Activated CD4-positive, alpha-beta T cell treated with anti-CD3 and anti-CD28 coated beads, Interleukin-2, amount 10 ng/mL, durations not matched to agents 7 days and 5 days (primary cell): Measurements from ENCODE around the gene KDM4B. TPM values are rescaled to one million over a fixed set of nuclear protein-coding genes. Genes with fewer than 3 reads are reported as not detected.
"Not testable (repeated sequence)": the region's sequence is repeated elsewhere in the genome, so short reads cannot be mapped to it uniquely, and the experiment has no call there.

Experiments
- CTCF ChIA-PET: fragments of 350-600 bp; sonication (Branson Sonifier 250); formaldehyde crosslinking; loops from one replicate; lab custom pipeline; 2021; ENCODE audit warnings: antibody characterized with exemption; lab: Charles Lee
- POLR2A ChIA-PET: fragments of 350-600 bp; sonication (Branson Sonifier 250); formaldehyde crosslinking; loops from one replicate; lab custom pipeline; 2021; ENCODE audit warnings: antibody characterized with exemption; lab: Charles Lee
- DNase-seq: peaks from one replicate; pipeline ENCODE4 v3.0.0-alpha.2; 2020
- H3K27ac Mint-ChIP-seq: one replicate; pipeline ENCODE4 v1.8.0; 2021; ENCODE audit warnings: mild to moderate bottlenecking, moderate library complexity, mixed read lengths
- H3K27me3 Mint-ChIP-seq: one replicate; pipeline ENCODE4 v1.8.0; 2021; ENCODE audit warnings: mixed read lengths
- H3K36me3 Mint-ChIP-seq: one replicate; pipeline ENCODE4 v1.8.0; 2021; ENCODE audit warnings: low read depth, mixed read lengths
- H3K4me1 Mint-ChIP-seq: one replicate; pipeline ENCODE4 v1.8.0; 2021; ENCODE audit warnings: mixed read lengths
- H3K4me3 Mint-ChIP-seq: one replicate; pipeline ENCODE4 v1.8.0; 2021; ENCODE audit warnings: mild to moderate bottlenecking, moderate library complexity, mixed read lengths
- H3K9me3 Mint-ChIP-seq: one replicate; pipeline ENCODE4 v1.8.0; 2021; ENCODE audit warnings: mixed read lengths
- total RNA-seq, 2 experiments: library from RNA; stranded (reverse); gene quantifications; one replicate each; pipeline ENCODE4 v1.2.3, GENCODE V29; 2021

Gene KDM4B
- total RNA-seq, 2 experiments from 2014 or later, result 37.1 to 40.2 TPM

- POLR2A ChIA-PET, H3K4me3 Mint-ChIP-seq, H3K4me1 Mint-ChIP-seq, DNase-seq, H3K27ac Mint-ChIP-seq, H3K27me3 Mint-ChIP-seq, H3K9me3 Mint-ChIP-seq: not testable (repeated sequence)
- peaks cover 50% of the 10 kb centered on the region for H3K36me3 Mint-ChIP-seq
- CTCF ChIA-PET, result interaction anchor here (0.6 kb wide), 1 partner anchor 472 kb away, joined by 3 read pairs; no protein-coding TSS in a partner anchor
Observed at GRCh38 chr19:4950650-4951049, 18.3 kb upstream of the KDM4B start.

- POLR2A ChIA-PET, result no interaction called here
- DNase-seq, result no peak
- Mint-ChIP-seq H3K36me3 (peaks cover 46% of the 10 kb centered on the region), H3K27me3 (no peaks in the 10 kb centered on the region), H3K4me3 (no peak overlapping the region), H3K9me3 (no peaks in the 10 kb centered on the region), H3K4me1 (no peaks in the 10 kb centered on the region), H3K27ac (no peak overlapping the region)
- CTCF ChIA-PET, result interaction anchor here (0.7 kb wide), 1 partner anchor 13 kb away, joined by 4 read pairs; no protein-coding TSS in a partner anchor
Observed at GRCh38 chr19:4951656-4952055, 17.3 kb upstream of the KDM4B start.

- no peaks in the 10 kb centered on the region for H3K4me1 Mint-ChIP-seq
- no peaks in the 10 kb centered on the region for H3K27me3 Mint-ChIP-seq
- no peak overlapping the region for H3K27ac Mint-ChIP-seq
- no peak overlapping the region for H3K4me3 Mint-ChIP-seq
- H3K36me3 Mint-ChIP-seq, result peaks cover 42% of the 10 kb centered on the region
- no peak for DNase-seq
- CTCF ChIA-PET, result interaction anchor here (0.9 kb wide), 1 partner anchor 13 kb away, joined by 3 read pairs; no protein-coding TSS in a partner anchor
- H3K9me3 Mint-ChIP-seq, result no peaks in the 10 kb centered on the region
- POLR2A ChIA-PET, result no interaction called here
Observed at GRCh38 chr19:4952945-4953344, 16.0 kb upstream of the KDM4B start.

- POLR2A ChIA-PET, DNase-seq, H3K4me3 Mint-ChIP-seq, H3K9me3 Mint-ChIP-seq, CTCF ChIA-PET, H3K27me3 Mint-ChIP-seq, H3K27ac Mint-ChIP-seq, H3K4me1 Mint-ChIP-seq: not testable (repeated sequence)
- H3K36me3 Mint-ChIP-seq, result peaks cover 44% of the 10 kb centered on the region
Observed at GRCh38 chr19:4954320-4955149, 14.4 kb upstream of the KDM4B start.

- no peak overlapping the region for H3K4me3 Mint-ChIP-seq
- ChIA-PET CTCF (interaction anchor here (0.9 kb wide), 1 partner anchor 61 kb away, joined by 4 read pairs; no protein-coding TSS in a partner anchor), POLR2A (no interaction called here)
- no peaks in the 10 kb centered on the region for H3K9me3 Mint-ChIP-seq
- peaks cover 44% of the 10 kb centered on the region for H3K36me3 Mint-ChIP-seq
- DNase-seq, result no peak
- no peaks in the 10 kb centered on the region for H3K27me3 Mint-ChIP-seq
- peak overlapping the region; percentile 72 for H3K27ac Mint-ChIP-seq
- H3K4me1 Mint-ChIP-seq, result no peaks in the 10 kb centered on the region
Observed at GRCh38 chr19:4955274-4955673, 13.6 kb upstream of the KDM4B start.

- H3K4me1 Mint-ChIP-seq, result no peaks in the 10 kb centered on the region
- POLR2A ChIA-PET, result interaction anchor here (0.6 kb wide), 1 partner anchor 341 kb away, joined by 9 read pairs; no protein-coding TSS in a partner anchor
- DNase-seq, result no peak
- no peak overlapping the region for H3K27ac Mint-ChIP-seq
- H3K27me3 Mint-ChIP-seq, result no peaks in the 10 kb centered on the region
- CTCF ChIA-PET, result no interaction called here
- no peaks in the 10 kb centered on the region for H3K9me3 Mint-ChIP-seq
- no peak overlapping the region for H3K4me3 Mint-ChIP-seq
- H3K36me3 Mint-ChIP-seq, result peaks cover 42% of the 10 kb centered on the region
Observed at GRCh38 chr19:4957981-4958380, 10.9 kb upstream of the KDM4B start.

- ChIA-PET POLR2A (no interaction called here), CTCF (interaction anchor here (0.6 to 1.2 kb wide), 2 partner anchors 49 to 50 kb away, joined by 3 to 4 read pairs; no protein-coding TSS in a partner anchor)
- Mint-ChIP-seq H3K4me1 (peaks cover 3% of the 10 kb centered on the region), H3K36me3 (peaks cover 41% of the 10 kb centered on the region), H3K4me3 (no peak overlapping the region), H3K27me3 (no peaks in the 10 kb centered on the region), H3K9me3 (no peaks in the 10 kb centered on the region), H3K27ac (no peak overlapping the region)
- no peak for DNase-seq
Observed at GRCh38 chr19:4962085-4962619, 6.8 kb upstream of the KDM4B start.

- no peak overlapping the region for H3K27ac Mint-ChIP-seq
- peaks cover 34% of the 10 kb centered on the region for H3K36me3 Mint-ChIP-seq
- no peak overlapping the region for H3K4me3 Mint-ChIP-seq
- no peak for DNase-seq
- H3K9me3 Mint-ChIP-seq, result no peaks in the 10 kb centered on the region
- no peaks in the 10 kb centered on the region for H3K27me3 Mint-ChIP-seq
- H3K4me1 Mint-ChIP-seq, result peaks cover 20% of the 10 kb centered on the region
- CTCF ChIA-PET, result no interaction called here
- POLR2A ChIA-PET, result no interaction called here
Observed at GRCh38 chr19:4965061-4965460, 3.9 kb upstream of the KDM4B start.

GRCh38 chr19:4966591-4966990, 2.3 kb upstream of the KDM4B start:
- no peak overlapping the region for H3K4me3 Mint-ChIP-seq
- H3K9me3 Mint-ChIP-seq, result no peaks in the 10 kb centered on the region
- ChIA-PET POLR2A (no interaction called here), CTCF (no interaction called here)
- peaks cover 38% of the 10 kb centered on the region for H3K36me3 Mint-ChIP-seq
- no peak overlapping the region for H3K27ac Mint-ChIP-seq
- no peaks in the 10 kb centered on the region for H3K27me3 Mint-ChIP-seq
- H3K4me1 Mint-ChIP-seq, result peaks cover 35% of the 10 kb centered on the region
- no peak for DNase-seq

- ChIA-PET CTCF (interaction anchor here (0.9 kb wide), 3 partner anchors 8 to 51 kb away, joined by 3 read pairs; no protein-coding TSS in a partner anchor), POLR2A (interaction anchor here (1.3 kb wide), 1 partner anchor 177 kb away, joined by 4 read pairs; the partner anchor contains the start of gene FEM1A)
- no peaks in the 10 kb centered on the region for H3K27me3 Mint-ChIP-seq
- H3K9me3 Mint-ChIP-seq, result no peaks in the 10 kb centered on the region
- peak overlapping the region; percentile 90 for H3K27ac Mint-ChIP-seq
- peaks cover 40% of the 10 kb centered on the region for H3K4me1 Mint-ChIP-seq
- DNase-seq, result no peak
- H3K36me3 Mint-ChIP-seq, result peaks cover 26% of the 10 kb centered on the region
- H3K4me3 Mint-ChIP-seq, result peak overlapping the region; percentile 78
Observed at GRCh38 chr19:4967738-4968461, 1.0 kb upstream of the KDM4B start.

- Mint-ChIP-seq H3K27ac (peak overlapping the region; percentile 89), H3K9me3 (no peaks in the 10 kb centered on the region), H3K27me3 (no peaks in the 10 kb centered on the region), H3K4me3 (peak overlapping the region; percentile 94), H3K36me3 (peaks cover 19% of the 10 kb centered on the region), H3K4me1 (peaks cover 43% of the 10 kb centered on the region)
- ChIA-PET CTCF (interaction anchor here (0.9 to 1.6 kb wide), 3 partner anchors 10 to 178 kb away, joined by 3 to 6 read pairs (median 3); partner anchors contain the start of gene FEM1A), POLR2A (interaction anchor here (0.6 to 1.3 kb wide), 3 partner anchors 43 to 1231 kb away, joined by 3 to 5 read pairs (median 4); partner anchors contain the start of gene FEM1A)
- DNase-seq, result no peak
Observed at GRCh38 chr19:4969292-4969771, 419 bp downstream of the KDM4B start.
